ENCODE measurements around the gene KLF1.
A peak's percentile ranks its signal among the peaks of the same experiment; 100 is the strongest.
"Not testable (repeated sequence)": the region's sequence is repeated elsewhere in the genome, so short reads cannot be mapped to it uniquely, and the experiment has no call there.

The KLF1 gene

GRCh38 chr19:12867120-12868099, 19.6 kb downstream of the KLF1 start:
- no peak for DNase-seq (ENCODE audit: low read depth)

DNA sequence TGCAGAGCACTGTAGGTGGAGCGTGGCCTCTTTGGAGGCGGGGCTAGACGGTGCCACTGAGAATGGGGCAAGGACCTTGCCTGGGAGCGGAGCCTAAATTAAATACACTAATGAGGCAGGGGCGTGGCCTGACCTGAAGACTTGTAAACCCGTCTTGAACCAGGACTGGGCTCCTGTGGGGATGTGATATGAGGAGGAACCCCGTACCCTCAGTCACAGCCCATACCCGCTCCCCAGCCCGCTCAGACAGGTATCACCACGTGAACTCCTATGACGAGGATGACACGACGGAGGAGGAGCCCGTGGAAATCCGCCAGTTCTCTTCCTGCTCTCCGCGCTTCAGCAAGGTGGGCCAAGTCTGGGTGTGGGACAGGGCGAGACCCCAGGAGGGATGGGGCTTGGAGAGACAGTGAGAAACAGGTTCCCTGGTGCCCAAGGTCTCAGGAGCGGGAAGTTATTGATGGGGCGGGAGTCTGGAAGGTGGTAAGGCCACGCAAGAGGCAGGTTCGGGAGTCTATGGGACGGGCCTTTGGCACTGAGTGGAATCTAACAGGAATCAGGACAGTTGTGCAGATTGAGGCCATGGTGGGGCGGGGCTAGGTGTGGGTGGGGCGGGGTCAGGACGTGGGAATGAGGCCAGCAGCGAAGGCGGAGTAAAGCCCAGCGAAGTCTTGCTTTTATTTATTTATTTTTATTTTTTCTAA, 20.4 kb downstream of the KLF1 start:
- no peak for DNase-seq (ENCODE audit: low read depth)

GRCh38 chr19:12865746-12866415, 21.1 kb downstream of the KLF1 start:
- no peak for DNase-seq (ENCODE audit: low read depth)

GRCh38 chr19:12864721-12865715, 22.0 kb downstream of the KLF1 start:
- DNase-seq (ENCODE audit: low read depth) = no peak

- DNase-seq (ENCODE audit: low read depth) = no peak
Measured at GRCh38 chr19:12864143-12864542, 22.9 kb downstream of the KLF1 start.

DNA sequence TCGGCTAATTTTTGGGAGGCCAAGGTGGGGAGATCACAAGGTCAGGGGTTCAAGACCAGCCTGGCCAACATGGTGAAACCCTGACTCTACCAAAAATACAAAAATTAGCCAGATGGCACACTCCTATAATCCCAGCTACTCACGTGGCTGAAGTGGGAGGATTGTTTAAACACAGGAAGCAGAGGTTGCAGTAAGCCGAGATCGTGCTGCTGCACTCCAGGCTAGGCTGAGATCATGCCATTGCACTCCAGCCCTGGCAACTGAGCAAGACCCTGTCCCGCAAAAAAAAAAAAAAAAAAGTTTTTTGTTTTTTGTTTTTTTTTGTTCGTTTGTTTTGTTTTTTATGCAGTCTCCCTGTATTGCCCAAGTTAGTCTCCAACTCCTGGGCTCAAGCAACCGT, 27.5 kb downstream of the KLF1 start:
- no peak for DNase-seq (ENCODE audit: low read depth)

DNA sequence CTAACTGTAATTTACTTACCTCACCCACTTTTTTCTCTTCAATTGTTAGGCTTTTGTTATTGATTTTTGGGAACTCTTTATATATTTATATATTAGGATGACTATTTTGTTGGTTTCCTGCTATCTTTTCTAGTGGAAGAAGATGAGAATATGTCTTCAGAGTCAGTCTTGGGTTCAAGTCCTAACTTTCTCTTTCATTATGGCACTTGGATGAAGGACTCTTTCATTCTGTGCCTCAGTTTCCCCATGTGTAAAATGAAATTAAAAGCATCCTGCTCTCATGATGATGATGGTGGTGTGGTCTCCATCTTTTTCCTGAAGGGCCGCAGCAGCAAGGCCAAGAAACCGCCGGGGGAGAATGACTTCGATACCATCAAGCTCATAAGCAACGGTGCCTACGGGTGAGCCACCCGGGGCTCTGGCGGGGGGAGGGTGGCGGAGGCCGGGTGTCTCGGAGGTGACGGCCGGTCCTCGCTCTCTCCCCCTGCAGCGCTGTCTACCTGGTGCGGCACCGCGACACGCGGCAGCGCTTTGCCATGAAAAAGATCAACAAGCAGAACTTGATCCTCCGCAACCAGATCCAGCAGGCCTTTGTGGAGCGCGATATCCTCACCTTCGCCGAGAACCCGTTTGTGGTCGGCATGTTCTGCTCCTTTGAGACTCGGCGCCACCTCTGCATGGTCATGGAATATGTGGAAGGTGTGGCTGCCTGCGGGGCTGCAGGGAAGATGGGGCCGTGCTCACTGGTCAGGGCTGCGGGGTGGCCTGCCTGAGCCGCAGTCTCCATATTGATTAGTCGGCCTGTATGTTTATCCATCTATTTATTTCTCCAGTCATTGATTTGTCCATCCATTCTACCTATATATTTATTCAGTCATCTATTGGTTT, 28.7 kb downstream of the KLF1 start:
- DNase-seq (ENCODE audit: low read depth) = no peak

DNA sequence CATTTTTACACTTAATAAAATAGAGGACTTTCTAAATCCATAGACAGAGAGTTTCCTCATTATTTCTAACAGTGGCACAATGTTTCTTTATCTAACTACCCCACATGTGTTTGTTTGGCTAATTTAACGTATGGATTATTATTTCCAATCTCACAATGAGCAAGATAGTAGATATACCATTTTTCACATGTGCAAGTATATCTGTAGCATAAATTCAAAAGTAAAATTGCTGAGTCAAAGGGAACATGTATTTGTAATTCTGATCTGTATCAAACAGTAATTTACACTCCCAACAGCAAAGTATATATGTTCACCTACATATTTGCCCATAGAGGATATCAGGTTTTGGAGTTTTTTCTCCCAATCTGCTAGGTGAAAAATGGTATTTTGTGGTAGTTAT, 30.3 kb downstream of the KLF1 start:
- no peak for DNase-seq (ENCODE audit: low read depth)

DNA sequence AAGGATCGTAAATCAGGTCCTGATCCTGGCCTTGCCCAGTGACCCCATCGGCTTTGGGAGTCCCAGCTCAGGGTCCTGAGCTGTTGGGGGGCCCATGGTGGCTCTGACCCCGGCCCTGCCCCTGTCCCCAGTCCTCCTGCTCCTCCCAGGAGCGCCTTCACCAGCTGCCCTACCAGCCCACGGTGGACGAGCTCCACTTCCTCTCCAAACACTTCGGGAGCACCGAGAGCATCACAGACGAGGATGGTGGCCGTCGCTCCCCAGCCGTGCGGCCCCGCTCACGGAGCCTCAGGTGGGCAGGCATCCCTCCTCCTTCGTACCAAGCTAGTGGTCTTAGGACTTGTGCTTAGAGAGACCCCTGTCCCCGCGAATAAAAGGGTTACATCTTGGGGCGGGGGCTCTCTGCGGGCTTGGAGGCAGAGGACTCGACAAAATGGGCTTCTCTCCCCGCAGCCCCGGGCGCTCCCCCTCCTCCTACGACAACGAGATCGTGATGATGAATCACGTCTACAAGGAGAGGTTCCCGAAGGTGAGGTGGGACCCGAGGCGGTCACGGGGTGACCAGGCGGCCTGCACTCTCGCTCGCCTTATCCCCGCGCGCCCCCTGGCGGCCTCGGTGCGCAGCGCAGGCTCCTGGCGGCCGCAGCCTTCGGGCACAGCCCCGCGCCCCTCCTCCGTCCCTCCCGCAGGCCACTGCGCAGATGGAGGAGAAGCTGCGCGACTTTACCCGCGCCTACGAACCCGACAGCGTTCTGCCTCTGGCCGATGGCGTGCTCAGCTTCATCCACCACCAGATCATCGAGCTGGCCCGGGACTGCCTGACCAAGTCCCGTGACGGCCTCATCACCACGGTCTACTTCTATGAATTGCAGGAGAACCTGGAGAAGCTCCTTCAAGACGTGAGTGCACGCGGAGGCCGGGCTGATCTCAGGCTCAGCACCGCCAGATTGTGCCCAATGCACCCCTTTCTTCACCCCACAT, 39.6 kb downstream of the KLF1 start:
- peak; percentile 27 for DNase-seq (ENCODE audit: low read depth)

GRCh38 chr19:12846613-12847012, 40.4 kb downstream of the KLF1 start:
- not testable (repeated sequence) for DNase-seq (ENCODE audit: low read depth)

GRCh38 chr19:12843999-12844732, 42.8 kb downstream of the KLF1 start:
- DNase-seq (ENCODE audit: low read depth) = no peak

- no peak for DNase-seq (ENCODE audit: low read depth)
Measured at GRCh38 chr19:12843328-12843727, 43.7 kb downstream of the KLF1 start.

GRCh38 chr19:12842511-12842910, 44.5 kb downstream of the KLF1 start:
- no peak for DNase-seq (ENCODE audit: low read depth)

GRCh38 chr19:12841094-12841493, 45.9 kb downstream of the KLF1 start:
- no peak for DNase-seq (ENCODE audit: low read depth)

DNA sequence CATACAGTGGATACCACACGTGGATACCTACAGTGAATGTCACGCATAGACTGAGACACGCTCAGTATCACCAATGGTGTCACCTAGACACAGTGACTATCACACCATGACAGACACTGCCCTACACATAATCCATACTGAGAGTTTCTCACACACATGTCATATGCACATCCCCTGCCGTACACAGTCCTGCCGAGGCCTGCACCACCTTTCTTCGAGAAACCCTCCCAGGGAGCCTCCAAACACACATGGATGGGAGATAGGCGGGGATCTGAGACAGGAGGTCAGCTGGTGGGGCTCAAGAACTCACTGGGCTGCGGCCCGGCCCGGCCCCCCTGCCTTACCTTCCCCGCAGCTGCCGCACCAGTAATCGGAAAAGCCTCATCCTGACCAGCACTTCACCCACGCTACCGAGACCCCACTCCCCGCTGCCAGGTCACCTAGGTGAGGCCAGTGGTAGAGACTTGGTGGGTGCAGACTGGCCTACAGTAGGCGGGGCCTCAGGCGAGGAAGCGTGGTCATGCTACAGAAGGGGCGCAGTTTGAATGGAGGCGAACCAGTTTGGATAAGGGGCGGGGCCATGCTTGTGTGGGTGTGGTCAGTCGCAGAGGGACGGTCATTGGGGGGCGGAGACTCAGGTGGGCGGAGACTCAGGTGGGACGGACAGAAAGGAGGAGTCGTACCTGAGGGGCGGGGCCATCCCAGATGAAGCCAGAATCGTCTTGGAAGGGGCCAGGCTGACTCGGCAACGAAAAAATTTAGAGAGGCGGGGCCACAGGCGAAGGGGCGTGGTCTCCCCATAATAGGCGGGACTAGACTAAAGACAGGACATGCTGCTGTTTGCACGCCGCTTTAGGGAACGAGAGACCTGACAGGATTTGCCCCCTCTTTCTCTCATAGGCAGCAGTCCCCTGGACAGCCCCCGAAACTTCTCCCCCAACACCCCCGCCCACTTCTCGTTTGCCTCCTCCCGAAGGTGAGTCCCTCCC, 46.6 kb downstream of the KLF1 start:
- DNase-seq (ENCODE audit: low read depth) = no peak

DNA sequence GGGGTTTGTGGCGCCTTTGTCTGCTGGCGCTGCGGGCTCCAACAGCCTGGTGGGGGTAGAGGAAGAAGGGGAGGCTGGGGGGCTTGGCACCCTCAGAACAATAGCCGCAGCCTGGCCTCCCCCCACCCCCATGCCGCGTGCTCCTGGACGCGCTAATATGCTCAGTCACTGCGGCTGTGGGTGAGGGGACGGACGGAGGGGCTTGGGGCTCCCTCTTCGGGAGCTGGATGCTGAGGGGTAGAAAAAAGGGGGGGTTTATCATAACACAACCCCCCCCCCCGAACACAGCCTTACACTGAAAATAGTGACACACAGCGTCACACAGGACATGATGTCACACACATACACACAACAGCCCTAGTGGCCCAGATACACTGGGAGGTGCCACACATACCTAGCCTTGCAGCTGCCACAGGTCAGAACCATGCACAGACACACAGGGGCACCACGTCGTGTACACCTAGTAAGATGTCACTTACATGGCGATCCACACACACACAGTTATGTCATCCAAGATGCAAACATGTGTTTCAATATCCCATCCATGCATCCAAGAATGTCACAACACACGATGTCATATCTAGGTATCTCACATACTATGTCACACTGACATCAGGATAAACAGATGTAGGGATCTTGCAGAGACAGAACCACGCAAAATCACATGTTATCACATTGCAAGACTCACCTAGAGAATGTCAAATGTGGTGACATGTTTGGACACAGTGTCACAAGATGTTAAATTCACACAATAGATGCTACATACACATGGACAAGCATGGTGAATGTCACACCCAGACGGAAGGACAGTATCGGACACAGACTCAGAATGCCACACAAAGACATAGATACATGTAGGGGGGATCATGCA, 47.9 kb downstream of the KLF1 start:
- DNase-seq (ENCODE audit: low read depth) = no peak

Measured in HS-27A (cell line).